ENCODE data around the gene SEMA4A.

GRCh38 chr1:156112276-156113137 lies 40.9 kb upstream of the SEMA4A start:
- TF ChIP-seq ZNF274 (IDR thresholded peaks at IDR 0.05; ENCODE audit: low read depth, low read length) (no peak), YY1 (IDR thresholded peaks at IDR 0.05; ENCODE audit: insufficient read depth, insufficient read length) (no peak)

Data from NT2/D1 (cell line).